Neural cell (in vitro differentiated cells): ENCODE measurements around the gene CARMIL1. TPM values are rescaled to one million over a fixed set of nuclear protein-coding genes. Genes with fewer than 3 reads are reported as not detected.

ENCODE experiments used
- H2AFZ ChIP-seq: fragments of 200-600, 300-800 bp; sonication (generic), shearing (Covaris generic); 2 replicates; pipeline ENCODE4 v1.6.0; 2014; ENCODE audit warnings: low read depth, mild to moderate bottlenecking, antibody characterized with exemption, low read length, moderate library complexity
- H3F3A ChIP-seq: fragments of 200-600 bp; shearing (Covaris generic); 2 replicates; pipeline ENCODE4 v1.6.1; 2016; ENCODE audit warnings: mild to moderate bottlenecking, moderate library complexity, mixed read lengths, antibody characterized with exemption, low read length; ENCODE audit not compliant: insufficient read depth, poor library complexity, severe bottlenecking
- H3K27ac ChIP-seq: fragments of 200-600, 300-800 bp; sonication (generic), shearing (Covaris generic); 2 replicates; pipeline ENCODE4 v1.5.1; 2014; ENCODE audit warnings: mild to moderate bottlenecking, low read length, moderate library complexity
- H3K27me3 ChIP-seq: fragments of 300-800, 200-600 bp; sonication (generic), shearing (Covaris generic); 2 replicates; pipeline ENCODE4 v1.6.0; 2014; ENCODE audit warnings: mild to moderate bottlenecking, low read depth, low read length, moderate library complexity; ENCODE audit not compliant: insufficient read depth
- H3K36me3 ChIP-seq: fragments of 300-800, 200-600 bp; sonication (generic), shearing (Covaris generic); 2 replicates; pipeline ENCODE4 v1.5.1; 2014; ENCODE audit warnings: mild to moderate bottlenecking, antibody characterized with exemption, low read length, moderate library complexity; ENCODE audit not compliant: insufficient read depth
- H3K4me2 ChIP-seq: fragments of 300-800, 200-600 bp; sonication (generic), shearing (Covaris generic); 2 replicates; pipeline ENCODE4 v1.6.0; 2014; ENCODE audit warnings: mild to moderate bottlenecking, low read length
- H3K4me3 ChIP-seq: fragments of 300-800, 200-600 bp; sonication (generic), shearing (Covaris generic); 2 replicates; pipeline ENCODE4 v1.5.1; 2014; ENCODE audit warnings: mild to moderate bottlenecking, low read length, moderate library complexity
- H3K79me2 ChIP-seq: fragments of 200-600 bp; shearing (Covaris generic); replicated peaks from 2 replicates; pipeline ENCODE4 v1.6.0; 2014; ENCODE audit warnings: mild to moderate bottlenecking, low read length, moderate library complexity; ENCODE audit not compliant: insufficient read depth
- H3K9ac ChIP-seq: fragments of 300-800, 200-600 bp; sonication (generic), shearing (Covaris generic); 2 replicates; pipeline ENCODE4 v1.6.1; 2016; ENCODE audit warnings: mild to moderate bottlenecking, low read length, mixed read lengths
- H3K9me2 ChIP-seq: fragments of 200-600 bp; shearing (Covaris generic); 2 replicates; pipeline ENCODE4 v1.6.1; 2016; ENCODE audit warnings: mild to moderate bottlenecking, low read length, mixed read lengths; ENCODE audit not compliant: insufficient read depth
- H3K9me3 ChIP-seq: fragments of 200-600, 300-800 bp; sonication (generic), shearing (Covaris generic); 2 replicates; pipeline ENCODE4 v1.6.1; 2016; ENCODE audit warnings: mild to moderate bottlenecking, mixed run types, low read length, moderate library complexity, mixed read lengths
- H4K20me1 ChIP-seq: fragments of 200-600 bp; shearing (Covaris generic); 2 replicates; pipeline ENCODE4 v1.6.1; 2016; ENCODE audit warnings: mild to moderate bottlenecking, mixed run types; ENCODE audit not compliant: insufficient read depth
- EP300 ChIP-seq: fragments of 450-650 bp; conservative IDR thresholded peaks from 2 replicates; pipeline ENCODE4 v1.6.1; 2014; ENCODE audit warnings: antibody characterized with exemption, mild to moderate bottlenecking, moderate library complexity; ENCODE audit not compliant: poor library complexity, severe bottlenecking
- EZH2 ChIP-seq: fragments of 200-600, 300-800 bp; shearing (Covaris generic), sonication (generic); IDR thresholded peaks from 2 replicates; pipeline ENCODE4 v1.6.1; 2014; ENCODE audit warnings: antibody characterized with exemption, low read length, borderline replicate concordance, mild to moderate bottlenecking; ENCODE audit not compliant: insufficient read depth, poor library complexity, severe bottlenecking
- MXI1 ChIP-seq: fragments of 450-650 bp; conservative IDR thresholded peaks from 2 replicates; pipeline ENCODE4 v1.6.1; 2014; ENCODE audit warnings: antibody characterized with exemption, mild to moderate bottlenecking; ENCODE audit not compliant: poor library complexity, severe bottlenecking
- POLR2AphosphoS5 ChIP-seq: IDR thresholded peaks from 2 replicates; pipeline ENCODE4 v1.6.1; 2012
- RAD21 ChIP-seq: fragments of 450-650 bp; conservative IDR thresholded peaks from 2 replicates; pipeline ENCODE4 v1.6.1; 2014; ENCODE audit warnings: antibody characterized with exemption, mild to moderate bottlenecking, moderate library complexity
- REST ChIP-seq: IDR thresholded peaks from 2 replicates; pipeline ENCODE4 v1.6.1; 2012; ENCODE audit warnings: borderline replicate concordance
- SMC3 ChIP-seq: fragments of 450-650 bp; conservative IDR thresholded peaks from 2 replicates; pipeline ENCODE4 v1.6.1; 2014; ENCODE audit warnings: antibody characterized with exemption, mild to moderate bottlenecking, moderate library complexity; ENCODE audit not compliant: poor library complexity
- TAF1 ChIP-seq: IDR thresholded peaks from 2 replicates; pipeline ENCODE4 v1.6.1; 2012; ENCODE audit warnings: low read depth
- polyA plus RNA-seq: library from polyadenylated mRNA; depleted of rRNA; stranded (reverse); fragments of >200 nt; gene quantifications from 2 replicates; pipeline ENCODE4 v1.2.3, GENCODE V29; 2014
- TF ChIP-seq, protein P1 (sequence below): fragments of 450-650 bp; IDR thresholded peaks from 2 replicates; pipeline ENCODE4 v1.5.1; 2014; ENCODE audit warnings: antibody characterized with exemption, mild to moderate bottlenecking, moderate library complexity; ENCODE audit not compliant: poor library complexity, severe bottlenecking

Gene CARMIL1
- polyA plus RNA-seq, 1 donor from 2014 or later = 5.3 TPM

GRCh38 chr6:25612666-25613065 lies 333.5 kb downstream of the CARMIL1 start:
- H2AFZ ChIP-seq = no peak overlapping the region
- no peak overlapping the region for H3K4me3 ChIP-seq
- TF ChIP-seq, protein P1, sequence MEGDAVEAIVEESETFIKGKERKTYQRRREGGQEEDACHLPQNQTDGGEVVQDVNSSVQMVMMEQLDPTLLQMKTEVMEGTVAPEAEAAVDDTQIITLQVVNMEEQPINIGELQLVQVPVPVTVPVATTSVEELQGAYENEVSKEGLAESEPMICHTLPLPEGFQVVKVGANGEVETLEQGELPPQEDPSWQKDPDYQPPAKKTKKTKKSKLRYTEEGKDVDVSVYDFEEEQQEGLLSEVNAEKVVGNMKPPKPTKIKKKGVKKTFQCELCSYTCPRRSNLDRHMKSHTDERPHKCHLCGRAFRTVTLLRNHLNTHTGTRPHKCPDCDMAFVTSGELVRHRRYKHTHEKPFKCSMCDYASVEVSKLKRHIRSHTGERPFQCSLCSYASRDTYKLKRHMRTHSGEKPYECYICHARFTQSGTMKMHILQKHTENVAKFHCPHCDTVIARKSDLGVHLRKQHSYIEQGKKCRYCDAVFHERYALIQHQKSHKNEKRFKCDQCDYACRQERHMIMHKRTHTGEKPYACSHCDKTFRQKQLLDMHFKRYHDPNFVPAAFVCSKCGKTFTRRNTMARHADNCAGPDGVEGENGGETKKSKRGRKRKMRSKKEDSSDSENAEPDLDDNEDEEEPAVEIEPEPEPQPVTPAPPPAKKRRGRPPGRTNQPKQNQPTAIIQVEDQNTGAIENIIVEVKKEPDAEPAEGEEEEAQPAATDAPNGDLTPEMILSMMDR = no peak
- TF ChIP-seq MXI1 (no peak), EP300 (no peak), POLR2AphosphoS5 (no peak), REST (no peak), TAF1 (no peak), SMC3 (no peak), RAD21 (no peak), EZH2 (no peak)
- H3K9ac ChIP-seq = no peak overlapping the region
- no peaks in the 10 kb centered on the region for H3K9me2 ChIP-seq
- H3K9me3 ChIP-seq = no peaks in the 10 kb centered on the region
- no peaks in the 10 kb centered on the region for H3K27me3 ChIP-seq
- no peak overlapping the region for H3K4me2 ChIP-seq
- H3K27ac ChIP-seq = no peak overlapping the region
- H3K79me2 ChIP-seq = no peaks in the 10 kb centered on the region
- H3F3A ChIP-seq = no peaks in the 10 kb centered on the region
- H3K36me3 ChIP-seq = no peaks in the 10 kb centered on the region
- no peaks in the 10 kb centered on the region for H4K20me1 ChIP-seq

- no peak for TF ChIP-seq TAF1
- no peak for TF ChIP-seq EZH2
- no peak for TF ChIP-seq SMC3
- TF ChIP-seq POLR2AphosphoS5 = no peak
- no peak for TF ChIP-seq MXI1
- no peak for TF ChIP-seq EP300
- no peak for TF ChIP-seq RAD21
- TF ChIP-seq, protein P1 = no peak
- TF ChIP-seq REST = no peak
- Histone ChIP-seq H3K36me3 (no peaks in the 10 kb centered on the region), H3K27me3 (no peaks in the 10 kb centered on the region)
Observed at GRCh38 chr6:25613415-25613814, 334.2 kb downstream of the CARMIL1 start.

More at GRCh38 chr6:25613415-25613814, 334.2 kb downstream of the CARMIL1 start:
- no peaks in the 10 kb centered on the region for H3K79me2 ChIP-seq
- H3F3A ChIP-seq = no peaks in the 10 kb centered on the region
- no peak overlapping the region for H3K27ac ChIP-seq
- no peak overlapping the region for H3K4me2 ChIP-seq
- no peaks in the 10 kb centered on the region for H4K20me1 ChIP-seq
- no peak overlapping the region for H3K9ac ChIP-seq
- H3K4me3 ChIP-seq = no peak overlapping the region
- H3K9me3 ChIP-seq = no peaks in the 10 kb centered on the region
- no peaks in the 10 kb centered on the region for H3K9me2 ChIP-seq
- H2AFZ ChIP-seq = no peak overlapping the region
